Thyroid gland (tissue), 4 donors: Measurements from ENCODE around the gene PRIM1.

Experiments
- CTCF ChIP-seq, 6 experiments: fragments of 200-600 bp in 3 of 6; fragments of 450-650 bp in 3 of 6; sonication (generic) in 3 of 6; IDR thresholded peaks; one replicate each; pipeline ENCODE4 v1.5.1; 2016 to 2019; ENCODE audit warnings: antibody characterized with exemption in 6 of 6, mild to moderate bottlenecking in 2 of 6, inconsistent platforms in 1 of 6, moderate library complexity in 1 of 6
- POLR2A ChIP-seq, 2 donors: fragments of 450-650 bp; IDR thresholded peaks; one replicate each; pipeline ENCODE4 v1.6.1; 2017; ENCODE audit warnings: antibody characterized with exemption in 2 of 2, mild to moderate bottlenecking in 2 of 2, moderate library complexity in 1 of 2

- TF ChIP-seq CTCF (IDR thresholded peaks at IDR 0.05) (no peak), POLR2A (IDR thresholded peaks at IDR 0.05) (no peak)
Measured at GRCh38 chr12:56715798-56716197, 36.3 kb downstream of the PRIM1 start.
